Mucosa of descending colon (tissue), 3 donors: ENCODE measurements around the gene PTPRT. TPM values are rescaled to one million over a fixed set of nuclear protein-coding genes. Genes with fewer than 3 reads are reported as not detected.

ENCODE experiments used
- ATAC-seq: fragments of 200-7000 bp; cut with Tn5 transposase; one replicate; pipeline ENCODE4 v1.9.1; 2020; ENCODE audit warnings: mild to moderate bottlenecking, moderate library complexity
- DNase-seq, 3 donors: peaks; one replicate each; pipeline ENCODE4 v3.0.0-alpha.2; 2020
- H3K36me3 ChIP-seq: fragments of 200-600 bp; one replicate; pipeline ENCODE4 v1.8.0; 2021; ENCODE audit warnings: low read depth, mild to moderate bottlenecking
- H3K4me1 ChIP-seq: fragments of 200-600 bp; one replicate; pipeline ENCODE4 v1.8.0; 2021; ENCODE audit warnings: low read depth, mild to moderate bottlenecking
- H3K4me3 ChIP-seq: fragments of 200-600 bp; one replicate; pipeline ENCODE4 v1.8.0; 2021; ENCODE audit warnings: mild to moderate bottlenecking
- H3K9me3 ChIP-seq: fragments of 200-600 bp; one replicate; pipeline ENCODE4 v1.8.0; 2021; ENCODE audit warnings: mild to moderate bottlenecking
- intact Hi-C, 2 donors: fragments of 100-400 bp; cut with DNase I in 1 of 2; cut with micrococcal nuclease in 1 of 2; formaldehyde crosslinking; loops; one replicate each; pipeline versions ENCODE4 v1.11.0 to v1.11.1; 2022; cut with DNase I, micrococcal nuclease
- total RNA-seq, 3 donors: library from RNA; stranded (reverse); fragmentation: NEBNext Ultra II Directional in 2 of 3; extraction: Animal tissue kit (Norgen Biotek cat#: 25700) in 2 of 3; gene quantifications; one replicate each; pipeline versions ENCODE4 v1.2.1 to v1.2.4, GENCODE V29; 2021 to 2023
- TF ChIP-seq, protein P1 (sequence below): fragments of 200-600 bp; IDR thresholded peaks from one replicate; pipeline ENCODE4 v1.8.0; 2022; ENCODE audit warnings: antibody characterized with exemption, mild to moderate bottlenecking
- donor health status: DM: no; HTN: no; CAD: no; lungs with moderate emphysema.
- donor health status: DM: no; HTN: no; CAD: no.
- donor health status: DM: no; HTN: yes; CAD: no.

Gene PTPRT
- total RNA-seq, 3 donors from 2014 or later, result 0.19 to 0.43 (median 0.38) TPM

GRCh38 chr20:42100137-42100704 lies 1089.5 kb downstream of the PTPRT start:
- TF ChIP-seq, protein P1, sequence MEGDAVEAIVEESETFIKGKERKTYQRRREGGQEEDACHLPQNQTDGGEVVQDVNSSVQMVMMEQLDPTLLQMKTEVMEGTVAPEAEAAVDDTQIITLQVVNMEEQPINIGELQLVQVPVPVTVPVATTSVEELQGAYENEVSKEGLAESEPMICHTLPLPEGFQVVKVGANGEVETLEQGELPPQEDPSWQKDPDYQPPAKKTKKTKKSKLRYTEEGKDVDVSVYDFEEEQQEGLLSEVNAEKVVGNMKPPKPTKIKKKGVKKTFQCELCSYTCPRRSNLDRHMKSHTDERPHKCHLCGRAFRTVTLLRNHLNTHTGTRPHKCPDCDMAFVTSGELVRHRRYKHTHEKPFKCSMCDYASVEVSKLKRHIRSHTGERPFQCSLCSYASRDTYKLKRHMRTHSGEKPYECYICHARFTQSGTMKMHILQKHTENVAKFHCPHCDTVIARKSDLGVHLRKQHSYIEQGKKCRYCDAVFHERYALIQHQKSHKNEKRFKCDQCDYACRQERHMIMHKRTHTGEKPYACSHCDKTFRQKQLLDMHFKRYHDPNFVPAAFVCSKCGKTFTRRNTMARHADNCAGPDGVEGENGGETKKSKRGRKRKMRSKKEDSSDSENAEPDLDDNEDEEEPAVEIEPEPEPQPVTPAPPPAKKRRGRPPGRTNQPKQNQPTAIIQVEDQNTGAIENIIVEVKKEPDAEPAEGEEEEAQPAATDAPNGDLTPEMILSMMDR, result no peak
- DNase-seq (no peak), ATAC-seq (no peak)
- H3K4me1 ChIP-seq, result no peaks in the 10 kb centered on the region
- H3K9me3 ChIP-seq, result no peaks in the 10 kb centered on the region
- intact Hi-C loops, result no loop called here
- no peak overlapping the region for H3K4me3 ChIP-seq
- H3K36me3 ChIP-seq, result no peaks in the 10 kb centered on the region

- TF ChIP-seq, protein P1, result no peak
- DNase-seq, result no peak
- Histone ChIP-seq H3K4me3 (no peak overlapping the region), H3K4me1 (no peaks in the 10 kb centered on the region), H3K9me3 (no peaks in the 10 kb centered on the region), H3K36me3 (no peaks in the 10 kb centered on the region)
- intact Hi-C loops, result no loop called here
- no peak for ATAC-seq
These were observed 1090.6 kb downstream of the PTPRT start for GRCh38 chr20:42099101-42099500.

DNA sequence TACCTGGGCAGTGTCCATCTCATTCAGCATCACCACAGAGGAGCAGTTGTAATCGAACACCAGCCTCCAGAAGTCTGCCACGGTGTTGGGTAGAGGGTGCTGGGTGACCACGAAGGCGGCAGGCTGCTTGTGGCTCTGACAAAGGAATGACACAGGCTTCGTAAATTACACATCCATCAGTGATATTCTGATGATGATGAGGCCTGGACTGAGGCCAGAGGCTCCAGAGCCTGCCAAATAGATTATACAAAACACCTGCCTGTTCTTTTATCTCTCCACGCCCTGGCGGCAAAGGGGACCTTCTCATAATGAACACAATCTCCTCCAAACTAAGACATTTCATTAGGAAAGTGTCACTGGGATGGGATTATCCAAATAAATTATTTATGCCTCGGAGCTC lies 1091.3 kb downstream of the PTPRT start:
- no peaks in the 10 kb centered on the region for H3K36me3 ChIP-seq
- no peaks in the 10 kb centered on the region for H3K9me3 ChIP-seq
- no peak overlapping the region for H3K4me3 ChIP-seq
- ATAC-seq (no peak), DNase-seq (no peak)
- TF ChIP-seq, protein P1, result no peak
- intact Hi-C loops, result no loop called here
- H3K4me1 ChIP-seq, result no peaks in the 10 kb centered on the region

- no peak overlapping the region for H3K4me3 ChIP-seq
- TF ChIP-seq, protein P1, result no peak
- no peak for DNase-seq
- no peaks in the 10 kb centered on the region for H3K4me1 ChIP-seq
- no peak for ATAC-seq
- intact Hi-C loops, result no loop called here
- H3K36me3 ChIP-seq, result no peaks in the 10 kb centered on the region
- H3K9me3 ChIP-seq, result no peaks in the 10 kb centered on the region
These were observed 1092.0 kb downstream of the PTPRT start for GRCh38 chr20:42097741-42098140.

- no peak overlapping the region for H3K4me3 ChIP-seq
- no peaks in the 10 kb centered on the region for H3K4me1 ChIP-seq
- H3K9me3 ChIP-seq, result no peaks in the 10 kb centered on the region
- intact Hi-C loops, result no loop called here
- H3K36me3 ChIP-seq, result no peaks in the 10 kb centered on the region
- TF ChIP-seq, protein P1, result no peak
- no peak for DNase-seq
- ATAC-seq, result no peak
These were observed 1094.5 kb downstream of the PTPRT start for GRCh38 chr20:42095221-42095620.
